Measurements from ENCODE around the gene MAP7D2. TPM values are rescaled to one million over a fixed set of nuclear protein-coding genes. Genes with fewer than 3 reads are reported as not detected.

MAP7D2 gene
- polyA plus RNA-seq, 3 donors: 0.45 TPM; not detected in 2

DNA sequence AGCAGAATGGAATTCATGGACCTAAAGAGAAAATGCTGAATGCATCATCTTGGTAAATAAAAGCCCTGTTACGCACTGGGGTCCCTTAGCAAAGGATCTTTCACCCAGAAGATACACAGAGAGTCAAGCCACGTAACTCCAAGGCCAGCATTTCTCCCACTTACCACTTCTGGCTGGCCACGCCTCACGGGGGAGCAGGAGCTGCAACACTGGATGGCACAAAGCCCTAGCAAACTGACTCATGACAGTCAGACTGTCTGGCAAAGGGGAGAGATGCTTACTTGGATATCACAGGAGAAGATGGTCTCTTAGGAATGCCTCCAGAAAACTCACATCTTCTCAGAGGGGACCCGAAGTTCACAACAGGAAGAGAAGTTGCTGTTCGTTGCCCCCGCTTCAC is 74.5 kb downstream of the MAP7D2 start:
- no peak for DNase-seq
- H3K4me3 ChIP-seq (replicated peaks in 1 of 3; ENCODE audit: low read depth in 2 of 3, low read length in 3 of 3): no peak overlapping the region
- Mint-ChIP-seq H3K9me3 (peaks cover 0 to 3% (median 0%) of the 10 kb centered on the region in 7 donors), H3K27ac (no peak overlapping the region), H3K4me1 (peaks cover 4% of the 10 kb centered on the region), H3K36me3 (no peaks in the 10 kb centered on the region), H3K27me3 (ENCODE audit: low read depth in 3 of 3) (peaks cover 0 to 13% (median 1%) of the 10 kb centered on the region in 3 donors), H3K4me3 (no peak overlapping the region)
- H3K36me3 ChIP-seq (replicated peaks in 1 of 2; ENCODE audit: control insufficient read depth in 1 of 2, insufficient read depth in 2 of 2, low read length in 2 of 2): no peaks in the 10 kb centered on the region
- no peaks in the 10 kb centered on the region for H3K9me3 ChIP-seq (replicated peaks in 1 of 2; ENCODE audit: control insufficient read depth in 1 of 2, insufficient read depth in 1 of 2, low read length in 2 of 2)
- no peak overlapping the region for H2AFZ ChIP-seq (ENCODE audit: insufficient read depth, low read depth, low read length, poor library complexity, severe bottlenecking)
- peaks cover 0 to 3% of the 10 kb centered on the region in 2 donors for H3K27me3 ChIP-seq (ENCODE audit: control insufficient read depth in 2 of 2, insufficient read depth in 2 of 2, low read length in 2 of 2)
- no peak for TF ChIP-seq CTCF (IDR thresholded peaks at IDR 0.05)
- H4K20me1 ChIP-seq (ENCODE audit: insufficient read depth, low read length): no peaks in the 10 kb centered on the region
- no peak overlapping the region for H3K9ac ChIP-seq (ENCODE audit: insufficient read depth, low read length, poor library complexity, severe bottlenecking)
- no peak overlapping the region for H3K4me2 ChIP-seq (replicated peaks; ENCODE audit: extremely low read depth, low read length, poor library complexity, severe bottlenecking)
- H3K4me1 ChIP-seq (ENCODE audit: control insufficient read depth in 1 of 2, insufficient read depth in 2 of 2, low read length in 2 of 2): no peaks in the 10 kb centered on the region
- intact Hi-C loops (cut with micrococcal nuclease): no loop called here
- 100% methylated on average over 2 of the region's 7 CpGs for WGBS (ENCODE audit: insufficient coverage)
- H3K79me2 ChIP-seq (ENCODE audit: insufficient read depth, low read length): no peaks in the 10 kb centered on the region
- H3K27ac ChIP-seq (ENCODE audit: low read depth in 1 of 2, low read length in 2 of 2): no peak overlapping the region

GRCh38 chrX:20038966-20039365 is 77.7 kb downstream of the MAP7D2 start:
- Histone ChIP-seq H3K36me3 (replicated peaks in 1 of 2; ENCODE audit: control insufficient read depth in 1 of 2, insufficient read depth in 2 of 2, low read length in 2 of 2) (no peaks in the 10 kb centered on the region), H3K27me3 (ENCODE audit: control insufficient read depth in 2 of 2, insufficient read depth in 2 of 2, low read length in 2 of 2) (peaks cover 0 to 3% of the 10 kb centered on the region in 2 donors), H3K9me3 (replicated peaks in 1 of 2; ENCODE audit: control insufficient read depth in 1 of 2, insufficient read depth in 1 of 2, low read length in 2 of 2) (no peaks in the 10 kb centered on the region), H3K4me3 (replicated peaks in 1 of 3; ENCODE audit: low read depth in 2 of 3, low read length in 3 of 3) (no peak overlapping the region), H3K27ac (ENCODE audit: low read depth in 1 of 2, low read length in 2 of 2) (no peak overlapping the region), H3K4me2 (replicated peaks; ENCODE audit: extremely low read depth, low read length, poor library complexity, severe bottlenecking) (no peak overlapping the region), H3K4me1 (ENCODE audit: control insufficient read depth in 1 of 2, insufficient read depth in 2 of 2, low read length in 2 of 2) (no peaks in the 10 kb centered on the region), H4K20me1 (ENCODE audit: insufficient read depth, low read length) (no peaks in the 10 kb centered on the region), H3K79me2 (ENCODE audit: insufficient read depth, low read length) (no peaks in the 10 kb centered on the region), H2AFZ (ENCODE audit: insufficient read depth, low read depth, low read length, poor library complexity, severe bottlenecking) (no peak overlapping the region), H3K9ac (ENCODE audit: insufficient read depth, low read length, poor library complexity, severe bottlenecking) (no peak overlapping the region)
- H3K4me1 Mint-ChIP-seq: peaks cover 6% of the 10 kb centered on the region
- peaks cover 0 to 15% (median 1%) of the 10 kb centered on the region in 3 donors for H3K27me3 Mint-ChIP-seq (ENCODE audit: low read depth in 3 of 3)
- no peaks in the 10 kb centered on the region for H3K36me3 Mint-ChIP-seq
- WGBS (ENCODE audit: insufficient coverage): no CpG with 5 or more reads among the region's 3 CpGs
- intact Hi-C loops (cut with micrococcal nuclease): no loop called here
- no peak for DNase-seq
- no peak for TF ChIP-seq CTCF (IDR thresholded peaks at IDR 0.05)
- no peak overlapping the region for H3K27ac Mint-ChIP-seq
- no peak overlapping the region for H3K4me3 Mint-ChIP-seq
- H3K9me3 Mint-ChIP-seq: peaks cover 0 to 2% (median 0%) of the 10 kb centered on the region in 7 donors
